DMS114 treated with DMSO at 0.1 percent for 48 hours (cell line): Measurements from ENCODE around the gene ALK.
"Not testable (repeated sequence)": the region's sequence is repeated elsewhere in the genome, so short reads cannot be mapped to it uniquely, and the experiment has no call there.

Source experiments
- DNase-seq: peaks from one replicate; lab custom pipeline; 2025; ENCODE audit not compliant: unreplicated experiment; lab: John Stamatoyannopoulos, UW

The ALK gene

DNA sequence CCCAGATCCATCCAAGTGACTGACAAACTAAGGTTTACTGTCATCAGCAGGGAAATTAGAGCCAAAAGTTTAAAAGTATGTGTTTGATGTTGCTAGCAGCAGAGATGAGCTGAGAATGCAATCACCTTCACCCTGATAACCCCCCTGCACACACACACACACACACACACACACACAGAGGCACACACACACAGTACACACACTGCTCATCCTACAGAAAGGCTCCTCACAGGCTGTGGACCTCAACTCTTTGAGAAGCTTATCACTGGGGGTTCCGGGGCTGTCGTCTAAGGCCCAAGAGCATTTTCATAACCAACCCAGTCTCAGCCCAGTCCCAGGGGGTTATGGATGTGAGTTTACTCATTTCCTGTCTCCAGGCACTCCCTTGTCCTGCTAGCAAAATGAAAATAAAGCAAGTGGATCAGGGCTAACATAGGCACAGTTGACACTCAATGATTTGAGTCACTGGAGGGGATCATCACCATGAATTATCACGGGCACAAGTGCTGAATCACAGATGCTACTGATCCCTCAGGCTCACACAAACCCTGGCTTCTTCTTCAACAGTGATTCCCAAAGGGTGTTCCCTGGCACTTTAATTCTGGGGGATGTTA lies 76.6 kb downstream of the ALK start:
- DNase-seq, result no peak

DNA sequence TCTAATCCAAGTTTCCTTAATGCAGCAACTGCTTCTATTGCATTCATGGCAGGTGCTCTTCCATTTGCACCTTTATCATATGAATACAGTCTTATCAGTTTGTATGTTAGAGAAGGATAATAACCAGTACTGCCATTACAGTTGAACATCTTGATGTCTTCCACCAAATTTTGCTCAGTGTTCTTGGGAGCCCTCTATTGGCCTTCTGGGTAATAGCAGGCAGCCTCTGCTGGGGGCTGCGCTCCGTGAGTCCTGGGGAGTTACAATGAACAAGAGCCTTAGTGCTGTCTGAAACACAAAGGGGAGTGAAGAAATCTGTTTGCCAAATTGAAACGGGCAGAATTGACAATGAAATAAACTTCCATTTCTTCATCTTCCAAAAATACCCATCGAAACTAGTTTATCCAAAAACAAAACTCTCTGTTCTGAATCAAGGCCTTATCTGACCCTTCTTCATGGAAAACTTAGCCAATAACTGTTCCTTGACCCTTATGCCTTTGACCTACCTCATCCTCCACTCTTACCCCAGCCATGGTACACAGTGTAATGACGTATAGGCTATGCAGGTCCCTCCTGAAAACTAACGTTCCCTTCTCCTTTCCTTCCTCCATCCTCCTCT lies 79.9 kb downstream of the ALK start:
- DNase-seq, result peak; percentile 45

DNA sequence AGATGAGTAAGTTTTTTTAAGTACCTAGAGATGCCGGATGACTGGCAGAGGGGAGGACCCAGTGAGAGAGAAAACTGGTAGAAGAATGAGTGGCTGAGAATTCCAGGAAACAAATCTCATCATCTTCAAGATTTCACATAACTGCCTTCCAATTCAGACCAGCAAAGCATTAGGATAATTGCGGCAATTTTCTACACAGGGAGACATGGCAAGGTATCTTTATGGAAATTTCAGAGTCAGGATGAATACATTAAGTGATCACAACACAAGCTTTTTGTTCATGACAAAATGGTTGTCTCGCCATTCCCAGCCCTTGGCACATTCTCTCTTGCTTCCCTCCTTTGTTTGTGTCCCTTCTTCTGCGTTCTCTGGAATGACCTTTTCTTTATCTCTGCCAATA lies 82.1 kb downstream of the ALK start:
- DNase-seq, result no peak

DNA sequence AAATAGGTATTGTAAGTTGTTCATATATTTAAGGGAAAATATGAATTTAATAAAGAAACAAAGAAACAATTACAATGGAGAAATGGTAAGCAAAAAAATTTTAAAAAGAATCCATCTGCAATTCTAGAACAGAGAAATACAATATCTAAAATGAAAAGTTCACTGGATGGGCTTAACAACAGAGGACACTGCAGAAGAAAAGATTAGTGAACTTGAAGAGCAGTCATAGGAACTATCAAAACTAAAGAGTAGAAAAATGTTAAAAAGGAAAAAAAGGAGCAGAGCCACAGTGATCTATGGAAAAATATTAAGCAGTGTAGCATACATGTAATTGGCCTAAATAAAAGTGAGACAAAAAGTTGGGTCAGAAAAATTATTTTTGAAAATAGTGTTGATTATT lies 83.5 kb downstream of the ALK start:
- no peak for DNase-seq

DNA sequence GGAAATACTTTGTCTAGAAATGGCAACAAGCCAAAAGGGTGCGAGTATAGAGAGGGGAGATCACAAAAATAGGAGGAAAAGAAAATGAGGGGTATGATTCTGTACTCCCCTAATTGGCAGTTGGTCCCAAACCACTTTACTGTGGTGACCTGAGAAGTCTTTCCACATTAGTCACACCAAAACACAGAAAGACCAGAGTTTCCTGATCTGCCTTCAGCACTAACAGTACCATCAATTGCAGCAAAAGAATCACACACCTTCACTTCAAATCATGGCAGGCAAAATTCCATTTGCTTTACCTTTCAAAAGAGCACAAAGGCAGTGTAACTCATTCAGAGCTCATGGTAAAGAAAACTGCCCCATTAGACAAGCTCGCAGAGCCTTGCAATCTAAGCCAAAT lies 86.8 kb downstream of the ALK start:
- no peak for DNase-seq

DNA sequence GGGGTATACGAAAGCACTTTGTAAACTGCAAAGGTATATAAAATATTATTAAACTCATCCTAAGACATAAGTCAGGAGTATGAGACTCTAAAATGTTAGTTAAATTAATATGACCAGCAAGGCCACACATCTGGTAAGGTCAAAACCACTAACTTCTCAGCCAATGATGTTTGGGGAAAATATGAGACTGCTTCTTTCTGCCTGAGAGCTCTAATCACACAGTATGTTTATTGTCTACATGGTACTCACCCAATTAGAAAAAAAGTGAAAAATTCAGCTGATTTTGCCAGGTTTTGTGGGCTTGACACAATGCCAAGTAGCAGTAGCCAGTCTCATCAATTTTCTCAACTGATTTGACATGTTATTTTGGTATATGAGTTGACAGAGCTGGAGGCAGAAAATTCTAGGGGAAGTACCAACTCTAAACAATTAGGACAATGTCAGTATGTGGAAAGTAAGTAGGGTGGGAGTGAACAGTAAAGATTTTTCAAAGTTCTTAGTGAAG lies 87.3 kb downstream of the ALK start:
- DNase-seq, result no peak

DNA sequence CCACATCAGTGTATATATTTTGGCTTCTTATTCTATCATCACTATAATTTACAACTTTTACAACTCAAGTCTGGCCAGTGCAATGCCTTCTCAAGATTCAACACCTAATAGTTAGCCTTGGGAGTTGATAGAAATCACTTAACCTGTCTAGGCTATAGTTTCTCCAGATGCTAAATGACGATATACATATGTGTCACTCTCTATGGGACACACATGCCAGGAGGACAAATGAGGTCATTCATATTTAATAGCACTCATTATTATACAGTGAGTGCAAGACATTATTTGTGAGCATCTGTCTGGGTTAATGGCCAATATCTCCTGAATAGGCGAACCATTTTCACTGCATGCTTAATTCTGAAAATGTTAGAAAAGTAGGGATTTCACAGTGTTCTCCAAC lies 89.8 kb downstream of the ALK start:
- no peak for DNase-seq

DNA sequence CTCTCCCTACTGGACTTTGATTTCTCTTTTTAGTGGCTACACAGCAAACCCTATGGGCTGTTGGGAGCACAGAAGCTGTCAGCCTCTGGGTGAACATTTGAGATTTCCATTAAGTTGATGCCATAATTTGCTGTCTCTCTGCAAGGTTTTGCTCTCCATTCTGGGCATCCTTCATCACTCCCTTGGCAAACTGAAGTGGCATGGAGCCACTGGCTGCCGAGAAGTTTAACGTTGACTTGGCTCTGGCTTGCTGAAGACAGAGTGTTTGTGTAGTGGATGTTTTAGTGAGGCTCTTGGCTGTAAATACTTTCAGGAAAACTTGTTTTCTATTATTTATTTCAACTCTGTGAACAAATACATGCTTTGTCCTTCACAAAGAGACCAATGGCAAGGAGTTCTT lies 91.5 kb downstream of the ALK start:
- DNase-seq, result no peak

DNA sequence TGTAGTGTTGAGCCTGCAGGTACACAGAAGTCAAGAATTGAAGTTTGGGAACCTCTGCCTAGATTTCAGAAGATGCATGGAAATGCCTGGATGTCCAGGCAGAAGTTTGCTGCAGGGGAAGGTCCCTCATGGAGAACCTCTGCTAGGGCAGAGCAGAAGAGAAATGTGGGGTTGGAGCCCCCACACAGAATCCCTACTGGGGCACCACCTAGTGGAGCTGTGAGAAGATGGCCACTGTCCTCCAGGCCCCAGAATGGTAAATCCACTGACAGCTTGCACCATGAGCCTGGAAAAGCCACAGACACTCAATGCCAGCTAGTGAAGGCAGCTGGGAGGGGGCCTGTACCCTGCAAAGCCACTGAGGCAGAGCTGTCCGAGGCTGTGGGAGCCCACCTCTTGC lies 97.2 kb downstream of the ALK start:
- not testable (repeated sequence) for DNase-seq

DNA sequence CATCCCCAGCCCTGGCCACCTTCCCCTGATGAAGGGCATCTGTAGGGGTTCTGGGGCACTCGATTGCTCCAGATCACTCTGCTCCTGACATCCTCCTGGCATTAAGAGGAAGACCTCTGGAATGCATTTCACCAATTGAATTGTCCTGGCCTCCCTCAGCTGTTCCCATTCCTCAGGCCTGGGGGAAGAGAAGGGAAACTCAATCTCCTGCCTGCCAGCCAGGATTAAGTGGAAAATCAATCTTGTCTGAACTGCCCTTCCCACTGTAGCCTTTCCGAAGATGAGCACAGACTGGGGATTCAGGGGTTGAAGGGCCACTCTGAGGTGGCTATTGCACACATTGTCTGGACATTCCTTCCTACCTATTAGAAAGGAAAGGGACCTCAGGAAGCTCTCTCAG lies 99.8 kb downstream of the ALK start:
- DNase-seq, result no peak

DNA sequence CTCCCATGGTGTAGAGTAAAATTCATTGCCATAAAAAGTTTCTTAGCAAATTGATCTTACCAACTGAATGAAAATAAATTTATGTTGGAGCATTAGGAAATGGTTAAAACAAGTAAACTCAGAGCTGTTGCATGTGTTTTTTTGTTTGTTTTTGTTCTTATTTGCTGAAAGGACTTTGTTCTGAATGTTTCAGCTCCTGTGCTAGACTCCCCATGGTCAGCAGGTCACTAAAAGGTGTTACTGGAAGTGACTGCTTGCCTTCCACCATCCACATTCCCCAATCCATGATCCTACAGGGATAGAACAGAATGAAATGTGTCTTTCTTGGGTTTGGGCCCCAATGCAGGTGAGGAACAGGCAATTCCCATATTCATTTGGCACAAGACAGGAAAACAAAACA lies 101.8 kb downstream of the ALK start:
- DNase-seq, result no peak

DNA sequence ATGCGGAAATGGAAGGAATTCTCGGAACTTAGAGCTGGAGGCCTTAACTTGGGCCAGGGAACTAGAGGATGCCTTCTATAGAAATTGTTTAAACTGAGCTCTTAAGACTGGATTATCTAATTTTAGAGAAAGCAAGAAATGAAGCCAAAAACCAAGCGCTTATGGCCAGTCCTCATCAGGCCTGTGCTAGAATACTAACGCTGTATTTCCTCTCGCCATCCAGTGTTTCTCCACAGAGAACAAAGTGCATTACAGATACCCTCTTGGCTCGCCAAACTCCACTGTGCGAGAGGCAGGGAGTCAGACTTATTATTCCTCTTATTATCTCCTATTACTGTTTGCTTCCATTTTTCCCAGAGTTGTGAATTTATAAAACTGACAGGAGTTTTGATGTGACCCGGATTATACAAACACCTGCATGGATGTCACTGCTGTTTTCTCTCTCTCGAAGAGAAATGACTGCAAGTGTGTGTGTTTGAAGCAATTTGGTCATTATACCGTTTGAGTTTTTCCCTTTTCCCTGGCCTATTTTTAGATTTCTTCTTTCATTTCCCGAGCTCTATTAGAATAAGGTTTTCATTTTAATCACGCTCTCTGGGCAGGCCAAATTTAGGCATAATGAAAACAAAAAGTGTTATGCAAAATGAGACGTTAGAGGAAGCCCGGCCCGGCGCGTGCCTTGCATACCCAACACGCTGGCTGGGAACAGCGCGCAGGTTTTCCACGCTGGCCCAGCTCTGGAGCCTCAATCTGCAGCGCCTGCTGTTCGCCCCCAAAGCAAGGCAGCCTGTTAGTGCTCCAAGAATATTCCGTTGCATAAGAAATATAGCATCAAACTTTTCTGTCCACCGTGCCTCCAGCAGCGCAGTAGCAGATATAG lies 103.3 kb downstream of the ALK start:
- no peak for DNase-seq

DNA sequence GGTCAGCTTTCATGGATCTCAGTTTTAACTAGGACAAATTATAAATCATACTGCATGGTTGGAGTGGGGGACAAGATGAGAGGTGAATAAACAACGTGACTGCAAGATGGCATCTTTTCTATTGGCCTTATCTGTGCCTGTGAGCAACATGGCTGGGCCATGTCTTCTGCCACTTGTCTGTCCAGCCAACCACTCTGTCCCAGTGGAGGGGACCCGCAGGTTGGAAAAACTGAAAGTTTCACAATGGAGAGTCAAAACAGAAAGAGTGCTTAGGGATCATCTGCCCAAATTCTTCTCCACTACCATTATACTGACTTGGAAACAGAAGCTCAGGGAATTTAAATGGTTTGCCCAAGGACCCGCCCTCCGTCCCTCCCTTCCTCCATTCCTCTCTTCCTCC lies 104.1 kb downstream of the ALK start:
- no peak for DNase-seq

DNA sequence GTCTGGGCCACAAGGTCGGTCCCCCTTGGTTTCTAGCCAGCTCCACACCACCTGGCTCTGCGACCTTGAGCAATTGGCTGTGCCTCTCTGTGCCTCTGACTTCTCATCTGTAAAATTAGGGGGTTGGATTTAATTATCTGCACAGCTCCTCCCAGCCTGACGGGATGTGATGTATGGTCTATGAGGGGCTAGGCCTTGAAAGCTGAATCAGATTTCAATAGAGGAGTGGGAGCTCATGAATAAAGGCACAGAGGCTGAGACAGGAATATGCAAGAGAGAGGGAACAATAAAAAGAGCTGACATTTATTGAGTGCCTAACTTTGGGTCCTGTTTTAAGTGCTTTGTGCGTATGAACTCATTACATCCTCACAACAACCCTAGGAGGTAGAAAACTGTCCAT lies 104.7 kb downstream of the ALK start:
- no peak for DNase-seq

DNA sequence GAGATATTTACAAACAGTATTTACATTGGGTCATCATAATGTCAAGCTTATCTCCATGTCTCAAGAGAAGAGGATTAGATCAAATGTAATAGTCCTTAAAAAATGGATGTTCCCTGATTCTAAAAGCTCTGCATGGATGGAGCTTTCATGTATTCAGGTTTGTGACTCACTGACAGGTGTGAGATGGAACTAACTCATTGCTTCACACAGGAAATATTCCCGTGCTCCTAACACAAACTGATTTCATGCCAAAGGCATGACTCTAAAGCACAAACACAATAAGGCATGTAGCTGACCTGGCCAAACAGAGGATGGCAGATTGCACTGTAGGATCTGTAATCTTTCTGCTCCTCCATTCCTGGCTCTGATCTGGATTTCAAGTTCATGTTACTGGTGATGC lies 110.0 kb downstream of the ALK start:
- no peak for DNase-seq

DNA sequence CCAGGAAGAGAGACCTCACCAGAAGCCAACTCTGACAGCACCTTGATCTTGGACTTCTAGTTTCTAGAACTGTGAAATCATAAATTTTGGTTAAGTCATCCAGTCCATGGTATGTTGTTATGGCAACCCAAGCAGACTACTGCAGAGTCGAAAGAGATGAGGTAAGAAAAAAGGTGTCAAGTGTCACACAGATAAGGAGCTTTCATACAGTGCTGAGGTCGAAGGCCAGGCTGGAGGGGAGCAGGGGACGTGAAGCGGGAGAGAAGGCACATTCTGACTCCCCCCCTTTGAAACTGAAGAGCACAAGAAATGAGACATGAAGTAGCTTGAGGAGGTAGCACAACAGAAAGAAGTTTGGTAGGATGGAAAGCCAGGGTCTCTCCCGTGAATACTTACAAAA lies 110.4 kb downstream of the ALK start:
- no peak for DNase-seq

DNA sequence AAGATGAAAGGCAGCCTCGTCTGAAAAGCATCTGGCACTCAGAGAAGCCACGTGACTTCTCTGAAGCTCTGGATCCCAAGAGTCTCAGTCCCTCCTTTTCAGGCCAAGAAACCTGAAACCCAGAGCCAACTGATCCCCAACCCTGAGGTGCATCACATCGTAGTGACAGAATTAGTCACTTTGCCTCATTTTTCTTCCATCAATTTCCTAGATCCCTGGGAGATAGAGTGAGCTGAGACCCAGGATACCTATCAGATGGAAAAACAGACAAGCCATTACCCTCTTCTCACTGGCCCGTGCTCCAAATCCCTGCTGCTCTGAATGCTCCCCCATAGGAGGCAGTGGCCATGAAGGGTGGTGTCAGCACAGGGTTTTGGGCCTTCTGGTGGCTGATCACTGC lies 113.1 kb downstream of the ALK start:
- no peak for DNase-seq

DNA sequence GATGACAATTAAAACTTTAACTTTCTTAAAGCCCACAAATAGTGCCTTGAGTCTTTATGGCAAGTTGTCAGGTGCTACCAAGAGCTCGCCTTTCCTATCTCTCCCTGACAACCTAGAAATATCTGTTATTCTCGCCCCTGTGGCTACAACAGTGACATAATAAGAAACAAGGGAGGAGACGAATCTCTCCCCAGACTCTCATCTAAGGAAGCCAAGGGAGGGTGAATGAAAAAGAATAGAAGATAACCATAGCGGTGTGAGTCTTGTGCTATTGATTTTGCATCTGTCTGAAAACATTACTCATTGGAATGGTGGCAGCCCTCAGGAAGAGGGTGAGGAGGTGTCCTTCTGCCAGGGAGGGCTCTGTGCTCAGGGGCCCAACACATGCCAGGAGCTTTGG lies 114.3 kb downstream of the ALK start:
- DNase-seq, result no peak

DNA sequence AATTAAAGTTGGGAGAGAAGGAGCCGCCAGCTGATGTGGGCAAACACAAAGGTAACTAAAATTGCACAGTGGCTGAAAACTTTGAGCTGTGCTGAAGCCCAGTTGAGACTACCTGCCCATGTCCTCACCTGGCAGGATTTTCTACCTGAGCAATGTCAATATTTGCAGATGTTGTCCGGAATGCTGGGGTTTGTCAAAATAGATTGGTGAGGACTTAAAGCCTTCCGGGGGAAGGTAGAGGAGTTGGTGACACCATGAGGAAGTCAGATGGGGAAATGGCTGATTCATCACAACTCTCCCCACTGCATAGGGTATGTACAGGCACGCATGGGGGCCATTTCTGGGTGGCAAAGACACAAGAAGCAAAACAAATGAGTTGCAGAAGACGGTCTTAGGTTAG lies 114.9 kb downstream of the ALK start:
- no peak for DNase-seq

DNA sequence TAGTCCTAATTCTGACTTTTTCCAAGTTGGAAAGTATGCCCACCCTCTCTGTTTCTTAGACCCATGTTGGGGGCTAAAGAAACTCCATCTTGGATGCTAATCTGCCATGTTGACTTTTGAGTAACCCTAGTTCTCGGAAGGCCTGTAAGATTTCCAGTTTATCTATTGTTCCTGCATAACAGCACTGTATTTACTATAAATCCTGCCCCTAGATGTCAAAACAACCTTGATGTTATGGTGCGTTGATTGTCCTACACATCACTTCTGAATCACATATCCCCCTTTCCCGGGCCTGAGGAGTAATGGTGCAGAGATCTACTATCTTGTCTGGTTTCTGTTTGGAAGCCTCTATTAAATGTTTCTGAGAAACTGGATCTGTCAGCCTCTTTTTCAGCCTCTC lies 116.7 kb downstream of the ALK start:
- no peak for DNase-seq

DNA sequence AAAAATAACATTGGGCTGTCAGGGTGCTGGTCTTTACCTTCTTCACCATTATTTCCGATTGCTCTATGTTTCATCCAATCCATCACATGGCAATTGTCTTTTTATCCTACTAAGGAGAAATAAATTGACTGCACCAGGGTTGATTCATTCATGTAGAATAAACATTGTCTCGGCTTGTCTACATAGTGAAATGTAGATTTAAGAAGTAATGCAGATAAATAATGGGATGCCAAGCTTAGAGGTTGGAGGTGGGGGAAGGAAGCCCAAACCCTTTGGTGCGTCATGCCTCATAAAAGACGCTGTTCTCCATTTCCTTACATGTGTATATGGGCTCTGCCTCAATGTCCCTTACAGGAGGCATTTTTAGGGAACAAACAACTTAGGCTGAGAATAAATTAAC lies 117.8 kb downstream of the ALK start:
- DNase-seq, result no peak

DNA sequence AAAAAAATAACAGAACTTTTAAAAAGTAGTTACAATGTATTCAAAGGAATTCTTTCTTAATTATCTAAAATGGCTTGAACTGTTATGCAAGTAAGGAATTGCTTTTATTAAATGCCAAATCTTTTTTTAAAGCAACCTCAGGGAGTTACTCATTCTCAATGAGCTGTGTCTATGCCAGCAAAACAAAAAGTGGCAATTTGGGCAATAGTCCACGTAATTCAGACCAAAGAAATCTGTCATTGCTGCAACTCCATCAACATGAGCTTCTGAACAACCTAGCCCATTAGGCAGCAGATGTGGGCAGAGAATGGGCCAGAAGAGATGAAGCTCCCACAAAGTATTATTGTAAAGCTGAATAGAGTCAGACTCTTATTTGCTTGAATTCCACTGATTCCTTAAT lies 118.4 kb downstream of the ALK start:
- DNase-seq, result no peak
